ENCODE data around the gene GGA1. TPM values are rescaled to one million over a fixed set of nuclear protein-coding genes. Genes with fewer than 3 reads are reported as not detected.

GGA1 gene
- total and polyA plus RNA-seq, 9 of the 15 experiments (the other 6 are each of a cell fraction or from before 2014, with no cell fraction given), result 1.5 to 69.5 (median 31.6) TPM

- peak in 1 of 2 experiments; percentile 54 for TF ChIP-seq AFF1 (IDR thresholded peaks at IDR 0.05; ENCODE audit: low read depth in 1 of 2, partially characterized antibody in 2 of 2)
- TF ChIP-seq ZNF778 (CRISPR knock-in tag; IDR thresholded peaks at IDR 0.05), result no peak
- 0 out of 2 replicates have a peak, but pooled peaks have one; percentile 64 for TF ChIP-seq HDAC2 (IDR thresholded peaks at IDR 0.05)
- TF ChIP-seq, protein P1, sequence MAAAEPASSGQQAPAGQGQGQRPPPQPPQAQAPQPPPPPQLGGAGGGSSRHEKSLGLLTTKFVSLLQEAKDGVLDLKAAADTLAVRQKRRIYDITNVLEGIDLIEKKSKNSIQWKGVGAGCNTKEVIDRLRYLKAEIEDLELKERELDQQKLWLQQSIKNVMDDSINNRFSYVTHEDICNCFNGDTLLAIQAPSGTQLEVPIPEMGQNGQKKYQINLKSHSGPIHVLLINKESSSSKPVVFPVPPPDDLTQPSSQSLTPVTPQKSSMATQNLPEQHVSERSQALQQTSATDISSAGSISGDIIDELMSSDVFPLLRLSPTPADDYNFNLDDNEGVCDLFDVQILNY (CRISPR knock-in tag; IDR thresholded peaks at IDR 0.05), result no peak
- TF ChIP-seq CEBPG (CRISPR knock-in tag; IDR thresholded peaks at IDR 0.05), result no peak
- no peak for TF ChIP-seq CEBPG (tag; conservative IDR thresholded peaks at IDR 0.05 in 1 of 2, IDR thresholded peaks at IDR 0.05 in 1 of 2)
- peak; percentile 45; the same call in 1 of the 2 replicates for TF ChIP-seq NCOR1 (IDR thresholded peaks at IDR 0.05)
- TF ChIP-seq BRCA1 (IDR thresholded peaks at IDR 0.05), result no peak
- no peak for TF ChIP-seq BRCA1 (CRISPR knock-in tag; IDR thresholded peaks at IDR 0.05)
- TF ChIP-seq ZNF175 (CRISPR knock-in tag; IDR thresholded peaks at IDR 0.05; ENCODE audit: low read depth), result no peak
- peak; percentile 52; the same call in 1 of the 2 replicates for TF ChIP-seq XRCC5 (IDR thresholded peaks at IDR 0.05; ENCODE audit: low read depth, low read length)
- no peak for TF ChIP-seq ZNF785 (CRISPR knock-in tag; IDR thresholded peaks at IDR 0.05)
- no peak for TF ChIP-seq RERE (CRISPR knock-in tag; IDR thresholded peaks at IDR 0.05; ENCODE audit: borderline replicate concordance)
- TF ChIP-seq MCM3 (IDR thresholded peaks at IDR 0.05), result no peak
- peak; percentile 81; the same call in 1 of the 2 replicates for TF ChIP-seq CTBP1 (IDR thresholded peaks at IDR 0.05; ENCODE audit: borderline replicate concordance)
- TF ChIP-seq SETDB1 (IDR thresholded peaks at IDR 0.05; ENCODE audit: low read length), result no peak
- TF ChIP-seq CC2D1A (IDR thresholded peaks at IDR 0.05), result no peak
- no peak for TF ChIP-seq SMC3 (conservative IDR thresholded peaks at IDR 0.05; ENCODE audit: insufficient read depth, low read depth, low read length)
Observed at GRCh38 chr22:37608477-37609239, at the start of gene GGA1 (continued).

Data from K562 (cell line).